Measurements from ENCODE around the gene TMEM141. TPM values are rescaled to one million over a fixed set of nuclear protein-coding genes. Genes with fewer than 3 reads are reported as not detected.

TMEM141 gene
- total and polyA plus RNA-seq, 7 experiments from 2014 or later: 27.2 to 54.9 (median 30.6) TPM

DNA sequence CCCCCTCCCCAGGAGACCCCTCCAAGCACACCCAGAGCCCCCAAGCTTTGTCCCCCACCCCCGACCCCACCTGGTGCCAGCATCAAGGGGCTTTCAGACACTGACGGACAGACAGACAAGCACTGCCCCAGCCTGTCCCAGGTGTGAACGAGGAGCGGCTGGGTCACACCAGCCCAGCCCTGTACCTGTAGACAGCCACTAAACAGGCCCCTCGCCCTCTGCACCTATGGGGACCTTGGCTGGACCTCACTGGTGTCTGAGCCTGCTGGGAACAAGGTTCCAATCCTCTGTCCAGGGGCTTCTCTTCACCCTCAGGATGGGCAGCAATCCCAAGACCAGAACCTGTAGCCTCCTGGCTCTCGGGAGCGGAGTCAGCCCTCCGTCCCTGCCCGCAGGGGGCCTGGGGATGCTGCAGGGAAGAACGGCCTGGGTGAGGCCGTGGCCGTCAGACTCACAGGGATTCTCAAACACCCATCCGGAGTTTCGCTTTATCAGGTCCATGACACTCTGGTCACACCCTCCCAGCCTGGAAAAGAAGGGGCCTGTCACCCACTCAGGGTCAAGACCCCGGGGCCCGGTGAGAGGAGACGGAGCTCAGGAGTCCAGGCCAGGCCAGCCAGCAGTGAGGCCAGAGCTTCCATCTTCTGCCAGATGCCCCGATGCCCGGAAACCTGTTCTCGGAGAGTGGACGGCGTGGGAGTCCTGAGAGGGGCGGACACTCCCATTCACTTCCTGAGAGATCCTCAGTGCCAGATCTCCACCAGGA, 45.6 kb upstream of the TMEM141 start:
- CTCF ChIA-PET: no interaction called here
- Mint-ChIP-seq H3K4me3 (no peak overlapping the region), H3K27ac (no peak overlapping the region), H3K4me1 (peaks cover 0 to 4% (median under 1%) of the 10 kb centered on the region in 7 donors), H3K9me3 (peaks cover 0 to 6% (median 0%) of the 10 kb centered on the region in 11 donors), H3K27me3 (peaks cover 0 to 13% (median 3%) of the 10 kb centered on the region in 5 donors), H3K36me3 (no peaks in the 10 kb centered on the region)
- POLR2A ChIA-PET: interaction anchor here (0.6 to 0.7 kb wide), 2 partner anchors 13 to 196 kb away, joined by 3 read pairs; no protein-coding TSS in a partner anchor
- Histone ChIP-seq H3K27me3 (ENCODE audit: control insufficient read depth in 2 of 2, insufficient read depth in 2 of 2, low read length in 2 of 2) (no peaks in the 10 kb centered on the region), H3K4me1 (ENCODE audit: control insufficient read depth in 2 of 2, insufficient read depth in 2 of 2, low read length in 2 of 2) (no peaks in the 10 kb centered on the region), H3K36me3 (ENCODE audit: control insufficient read depth in 2 of 3, insufficient read depth in 3 of 3, low read length in 3 of 3) (no peaks in the 10 kb centered on the region), H3K4me3 (ENCODE audit: low read length) (no peak overlapping the region), H3K27ac (ENCODE audit: low read depth, low read length) (no peak overlapping the region), H3K9me3 (ENCODE audit: control insufficient read depth in 2 of 3, low read length in 3 of 3) (no peaks in the 10 kb centered on the region)
- intact Hi-C loops (cut with micrococcal nuclease): no loop called here
- no peak for ATAC-seq
- no peak for DNase-seq

DNA sequence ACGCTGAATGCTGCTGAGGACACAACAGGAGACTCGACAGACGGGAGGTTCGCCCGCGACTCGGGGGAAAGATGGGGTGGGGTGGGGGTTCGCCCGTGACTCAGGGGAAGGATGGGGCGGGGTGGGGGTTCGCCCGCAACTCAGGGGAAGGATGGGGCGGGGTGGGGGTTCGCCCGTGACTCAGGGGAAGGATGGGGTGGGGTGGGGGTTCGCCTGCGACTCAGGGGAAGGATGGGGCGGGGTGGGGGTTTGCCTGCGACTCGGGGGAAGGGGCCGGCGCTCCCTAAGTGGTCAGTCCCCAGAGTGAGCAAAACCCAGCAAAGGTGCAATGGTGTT, 45.0 kb upstream of the TMEM141 start:
- Mint-ChIP-seq H3K9me3 (peaks cover 0 to 8% (median 2%) of the 10 kb centered on the region in 11 donors), H3K4me1 (peaks cover 0 to 5% (median 3%) of the 10 kb centered on the region in 7 donors), H3K4me3 (no peak overlapping the region), H3K27ac (no peak overlapping the region), H3K27me3 (peaks cover 0 to 18% (median 5%) of the 10 kb centered on the region in 5 donors), H3K36me3 (no peaks in the 10 kb centered on the region)
- POLR2A ChIA-PET: interaction anchor here (0.6 to 0.7 kb wide), 2 partner anchors 12 to 197 kb away, joined by 3 read pairs; no protein-coding TSS in a partner anchor
- Histone ChIP-seq H3K4me3 (ENCODE audit: low read length) (no peak overlapping the region), H3K27ac (ENCODE audit: low read depth, low read length) (no peak overlapping the region), H3K27me3 (ENCODE audit: control insufficient read depth in 2 of 2, insufficient read depth in 2 of 2, low read length in 2 of 2) (no peaks in the 10 kb centered on the region), H3K9me3 (ENCODE audit: control insufficient read depth in 2 of 3, low read length in 3 of 3) (no peaks in the 10 kb centered on the region), H3K4me1 (ENCODE audit: control insufficient read depth in 2 of 2, insufficient read depth in 2 of 2, low read length in 2 of 2) (no peaks in the 10 kb centered on the region), H3K36me3 (ENCODE audit: control insufficient read depth in 2 of 3, insufficient read depth in 3 of 3, low read length in 3 of 3) (no peaks in the 10 kb centered on the region)
- DNase-seq (no peak), ATAC-seq (no peak)
- intact Hi-C loops (cut with micrococcal nuclease): no loop called here
- CTCF ChIA-PET: no interaction called here

DNA sequence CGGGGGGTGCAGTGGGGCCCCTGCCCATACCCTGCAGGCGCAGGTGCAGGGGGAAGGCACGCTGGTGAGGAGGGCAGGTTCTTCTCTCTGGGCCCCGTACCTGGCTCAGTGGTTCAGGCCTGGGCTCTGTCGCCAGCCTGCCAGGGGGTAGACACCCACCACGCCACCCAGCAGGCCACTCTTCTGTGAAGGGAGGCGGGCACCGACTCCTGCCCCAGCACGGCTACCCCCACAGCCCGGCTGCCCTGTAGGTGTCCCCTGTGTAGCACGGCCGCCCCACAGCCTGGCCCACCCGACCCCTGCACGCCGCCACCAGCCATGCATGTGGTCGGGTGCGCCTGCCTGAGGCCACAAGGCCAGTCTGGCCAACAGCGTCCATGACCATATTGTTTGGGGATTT, 44.5 kb upstream of the TMEM141 start:
- Mint-ChIP-seq H3K4me3 (no peak overlapping the region), H3K27ac (no peak overlapping the region), H3K4me1 (peaks cover 0 to 5% (median 0%) of the 10 kb centered on the region in 7 donors), H3K36me3 (peaks cover 0 to 1% (median 0%) of the 10 kb centered on the region in 5 donors), H3K9me3 (peaks cover 0 to 13% (median 5%) of the 10 kb centered on the region in 11 donors), H3K27me3 (peaks cover 0 to 18% (median 5%) of the 10 kb centered on the region in 5 donors)
- intact Hi-C loops (cut with micrococcal nuclease): no loop called here
- CTCF ChIA-PET: no interaction called here
- no peak overlapping the region for H3K4me3 ChIP-seq (ENCODE audit: low read length)
- no peaks in the 10 kb centered on the region for H3K4me1 ChIP-seq (ENCODE audit: control insufficient read depth in 2 of 2, insufficient read depth in 2 of 2, low read length in 2 of 2)
- H3K27ac ChIP-seq (ENCODE audit: low read depth, low read length): no peak overlapping the region
- no peaks in the 10 kb centered on the region for H3K36me3 ChIP-seq (ENCODE audit: control insufficient read depth in 2 of 3, insufficient read depth in 3 of 3, low read length in 3 of 3)
- H3K9me3 ChIP-seq (ENCODE audit: control insufficient read depth in 2 of 3, low read length in 3 of 3): no peaks in the 10 kb centered on the region
- no peak for DNase-seq
- ATAC-seq: no peak
- no peaks in the 10 kb centered on the region for H3K27me3 ChIP-seq (ENCODE audit: control insufficient read depth in 2 of 2, insufficient read depth in 2 of 2, low read length in 2 of 2)
- POLR2A ChIA-PET: no interaction called here

DNA sequence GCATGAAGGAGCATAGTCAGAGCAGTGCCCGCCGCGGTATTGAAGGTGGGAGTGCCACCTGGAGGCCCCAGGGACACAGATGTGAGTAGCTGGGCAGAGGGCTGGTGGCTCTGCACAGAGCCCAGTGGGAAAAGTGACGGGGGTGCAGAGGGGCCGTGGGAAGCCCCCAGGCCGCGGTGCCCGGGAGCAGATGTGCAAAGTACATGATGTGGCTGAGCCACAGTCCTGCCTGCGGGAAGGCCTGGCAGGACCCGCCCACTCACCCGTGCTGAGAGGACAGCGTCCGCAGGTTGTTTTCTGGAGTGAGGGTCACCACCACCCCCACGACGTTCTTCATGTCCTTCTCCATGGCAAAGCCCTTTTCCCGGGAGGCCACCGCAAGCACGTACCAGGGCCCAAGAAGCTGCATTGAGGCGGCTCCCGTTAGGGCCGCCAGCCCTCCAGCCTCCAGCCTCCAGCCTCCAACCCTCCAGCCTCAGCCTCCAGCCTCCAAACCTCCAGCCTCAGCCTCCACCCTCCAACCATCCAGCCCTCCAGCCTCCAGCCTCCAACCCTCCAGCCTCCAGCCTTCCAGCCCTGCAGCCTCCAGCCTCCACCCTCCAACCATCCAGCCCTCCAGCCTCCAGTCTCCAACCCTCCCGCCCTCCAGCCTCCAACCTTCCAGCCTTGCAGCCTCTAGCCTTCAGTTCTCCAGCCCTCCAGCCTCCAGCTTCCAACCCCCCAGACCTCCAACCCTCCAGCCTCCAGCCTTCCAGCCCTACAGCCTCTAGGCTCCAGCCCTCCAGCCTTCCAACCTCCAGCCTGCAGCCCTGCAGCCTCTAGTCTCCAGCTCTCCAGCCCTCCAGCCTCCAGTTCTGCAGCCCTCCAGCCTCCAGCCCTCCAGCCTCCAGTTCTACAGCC, 43.7 kb upstream of the TMEM141 start:
- Mint-ChIP-seq H3K9me3 (peaks cover 0 to 21% (median 13%) of the 10 kb centered on the region in 11 donors), H3K4me1 (peaks cover 0 to 5% (median 0%) of the 10 kb centered on the region in 7 donors), H3K36me3 (peaks cover 0 to 9% (median 2%) of the 10 kb centered on the region in 5 donors), H3K4me3 (no peak overlapping the region), H3K27me3 (peaks cover 0 to 20% (median 5%) of the 10 kb centered on the region in 5 donors), H3K27ac (no peak overlapping the region)
- CTCF ChIA-PET: no interaction called here
- Histone ChIP-seq H3K9me3 (ENCODE audit: control insufficient read depth in 2 of 3, low read length in 3 of 3) (no peaks in the 10 kb centered on the region), H3K4me1 (ENCODE audit: control insufficient read depth in 2 of 2, insufficient read depth in 2 of 2, low read length in 2 of 2) (no peaks in the 10 kb centered on the region), H3K27me3 (ENCODE audit: control insufficient read depth in 2 of 2, insufficient read depth in 2 of 2, low read length in 2 of 2) (no peaks in the 10 kb centered on the region), H3K27ac (ENCODE audit: low read depth, low read length) (no peak overlapping the region), H3K4me3 (ENCODE audit: low read length) (no peak overlapping the region), H3K36me3 (ENCODE audit: control insufficient read depth in 2 of 3, insufficient read depth in 3 of 3, low read length in 3 of 3) (no peaks in the 10 kb centered on the region)
- POLR2A ChIA-PET: no interaction called here
- no peak for ATAC-seq
- no peak for DNase-seq
- intact Hi-C loops (cut with micrococcal nuclease): no loop called here

DNA sequence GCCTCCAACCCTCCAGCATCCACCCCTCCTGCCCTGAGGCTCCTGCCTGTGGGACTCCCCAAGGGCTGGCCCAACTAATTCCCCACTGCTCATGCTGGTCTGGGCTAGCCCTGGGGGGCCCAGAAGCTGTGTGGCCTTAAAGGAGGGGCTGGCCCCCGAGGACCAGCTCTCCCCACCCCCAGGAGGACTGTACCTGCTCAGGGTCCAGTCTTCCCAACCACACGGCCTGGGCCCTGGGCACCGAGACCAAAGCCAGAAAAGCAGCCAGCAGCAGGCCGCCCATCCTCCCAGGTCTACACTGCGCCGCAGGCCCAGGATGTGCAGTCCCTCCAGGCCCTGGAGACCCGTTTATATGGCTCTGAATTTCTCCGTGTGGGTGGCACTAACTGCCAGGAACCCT, 42.9 kb upstream of the TMEM141 start, which contains the start of gene LCN6:
Gene LCN6 (minus strand): TSS at position 325 of the 400 bp plus-strand sequence. CDS start 42 bp downstream, at position 283.
- Histone ChIP-seq H3K36me3 (ENCODE audit: control insufficient read depth in 2 of 3, insufficient read depth in 3 of 3, low read length in 3 of 3) (no peaks in the 10 kb centered on the region), H3K9me3 (ENCODE audit: control insufficient read depth in 2 of 3, low read length in 3 of 3) (no peaks in the 10 kb centered on the region), H3K4me3 (ENCODE audit: low read length) (no peak within 1 kb of the TSS), H3K27ac (ENCODE audit: low read depth, low read length) (no peak within 1 kb of the TSS), H3K27me3 (ENCODE audit: control insufficient read depth in 2 of 2, insufficient read depth in 2 of 2, low read length in 2 of 2) (no peaks in the 10 kb centered on the region), H3K4me1 (ENCODE audit: control insufficient read depth in 2 of 2, insufficient read depth in 2 of 2, low read length in 2 of 2) (no peaks in the 10 kb centered on the region)
- POLR2A ChIA-PET: no interaction called here
- Mint-ChIP-seq H3K36me3 (peaks cover 0 to 13% (median 5%) of the 10 kb centered on the region in 5 donors), H3K4me1 (peaks cover 0 to 5% (median 0%) of the 10 kb centered on the region in 7 donors), H3K27me3 (peaks cover 0 to 23% (median 6%) of the 10 kb centered on the region in 5 donors), H3K4me3 (no peak within 1 kb of the TSS), H3K9me3 (peaks cover 0 to 27% (median 18%) of the 10 kb centered on the region in 11 donors), H3K27ac (no peak within 1 kb of the TSS)
- DNase-seq (no peak), ATAC-seq (no peak)
- CTCF ChIA-PET: no interaction called here
- intact Hi-C loops (cut with micrococcal nuclease): no loop called here

DNA sequence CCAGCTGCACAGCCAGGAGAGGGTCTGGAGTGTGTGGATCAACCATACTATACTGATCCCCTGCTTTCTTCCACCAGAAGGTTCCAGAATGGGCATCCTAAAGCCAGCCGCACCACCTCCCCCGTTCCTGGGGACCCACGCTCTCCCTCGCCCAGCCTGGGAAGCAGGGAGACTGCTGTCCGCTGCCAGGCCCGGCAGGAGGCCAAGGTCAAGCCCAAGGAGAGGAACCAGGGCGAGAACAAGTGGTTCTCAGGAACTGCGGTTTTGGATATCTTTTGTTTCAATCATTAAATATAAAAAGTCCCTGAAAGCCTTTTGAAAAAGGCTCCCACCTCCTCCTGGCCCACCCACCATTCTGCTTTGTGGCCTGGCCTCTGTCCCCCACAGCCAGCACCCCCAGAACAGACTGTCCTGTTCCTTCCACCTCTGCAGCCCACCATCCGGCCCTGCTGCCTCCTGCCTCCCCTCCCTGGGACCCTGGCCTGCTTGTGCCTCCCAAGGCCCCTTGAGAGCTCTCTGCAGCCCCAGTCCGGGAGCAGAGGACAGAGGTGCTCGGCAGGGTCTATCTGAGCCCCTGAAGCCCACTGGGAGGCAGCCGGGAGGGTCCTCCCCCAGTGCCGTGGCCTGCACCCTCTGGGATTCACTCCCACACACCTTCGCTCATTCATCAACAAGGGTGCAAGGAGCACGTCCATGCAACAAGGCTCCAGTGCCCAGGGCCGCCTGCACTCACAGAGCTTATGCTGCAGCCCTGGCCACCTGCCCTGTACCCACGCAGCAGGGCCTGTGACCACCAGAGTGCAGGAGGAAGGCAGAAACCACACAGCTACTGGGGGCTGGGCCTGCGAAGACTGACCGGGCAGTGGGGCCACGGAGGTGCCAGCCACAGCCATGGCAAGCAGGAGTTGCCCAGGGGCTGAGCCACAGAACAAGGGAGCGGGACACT, 42.2 kb upstream of the TMEM141 start:
- Mint-ChIP-seq H3K27ac (no peak overlapping the region), H3K36me3 (peaks cover 0 to 13% (median 5%) of the 10 kb centered on the region in 5 donors), H3K4me3 (no peak overlapping the region), H3K27me3 (peaks cover 0 to 19% (median 6%) of the 10 kb centered on the region in 5 donors), H3K4me1 (peaks cover 0 to 5% (median 0%) of the 10 kb centered on the region in 7 donors), H3K9me3 (peaks cover 0 to 27% (median 18%) of the 10 kb centered on the region in 11 donors)
- ChIA-PET CTCF (no interaction called here), POLR2A (no interaction called here)
- Histone ChIP-seq H3K27ac (ENCODE audit: low read depth, low read length) (no peak overlapping the region), H3K4me3 (ENCODE audit: low read length) (no peak overlapping the region), H3K27me3 (ENCODE audit: control insufficient read depth in 2 of 2, insufficient read depth in 2 of 2, low read length in 2 of 2) (no peaks in the 10 kb centered on the region), H3K9me3 (ENCODE audit: control insufficient read depth in 2 of 3, low read length in 3 of 3) (no peaks in the 10 kb centered on the region), H3K4me1 (ENCODE audit: control insufficient read depth in 2 of 2, insufficient read depth in 2 of 2, low read length in 2 of 2) (no peaks in the 10 kb centered on the region), H3K36me3 (ENCODE audit: control insufficient read depth in 2 of 3, insufficient read depth in 3 of 3, low read length in 3 of 3) (no peaks in the 10 kb centered on the region)
- intact Hi-C loops (cut with micrococcal nuclease): no loop called here
- ATAC-seq (no peak), DNase-seq (no peak)
